22Rv1 (cell line): Measurements from ENCODE around the gene ABI1.

Experiments
- ZFX ChIP-seq: fragments of 450-650 bp; IDR thresholded peaks from 2 replicates; pipeline ENCODE4 v1.6.1; 2017; ENCODE audit warnings: antibody characterized with exemption, borderline replicate concordance
- TF ChIP-seq, protein P1 (sequence below): fragments of 450-650 bp; IDR thresholded peaks from 2 replicates; pipeline ENCODE4 v1.5.1; 2017; ENCODE audit warnings: mild to moderate bottlenecking

DNA sequence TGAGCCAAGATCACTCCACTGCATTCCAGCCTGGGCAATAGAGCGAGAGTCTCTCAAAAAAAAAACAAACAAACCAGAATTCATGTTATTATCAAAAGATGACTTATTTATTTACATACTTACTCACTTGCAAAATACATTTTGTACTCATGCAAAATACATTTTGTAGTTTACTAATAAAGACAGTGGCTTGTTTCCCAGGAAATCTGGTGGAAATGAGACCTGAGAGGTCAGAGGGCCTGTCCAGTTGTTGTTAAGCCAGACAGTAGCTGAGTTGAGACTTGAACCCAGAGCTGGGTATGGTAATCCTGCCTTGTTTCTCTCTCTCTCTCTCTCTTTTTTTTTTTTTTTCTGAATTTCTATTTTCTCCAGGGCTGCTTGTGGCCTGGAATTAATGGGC is 133.8 kb downstream of the ABI1 start:
- TF ChIP-seq, protein P1, sequence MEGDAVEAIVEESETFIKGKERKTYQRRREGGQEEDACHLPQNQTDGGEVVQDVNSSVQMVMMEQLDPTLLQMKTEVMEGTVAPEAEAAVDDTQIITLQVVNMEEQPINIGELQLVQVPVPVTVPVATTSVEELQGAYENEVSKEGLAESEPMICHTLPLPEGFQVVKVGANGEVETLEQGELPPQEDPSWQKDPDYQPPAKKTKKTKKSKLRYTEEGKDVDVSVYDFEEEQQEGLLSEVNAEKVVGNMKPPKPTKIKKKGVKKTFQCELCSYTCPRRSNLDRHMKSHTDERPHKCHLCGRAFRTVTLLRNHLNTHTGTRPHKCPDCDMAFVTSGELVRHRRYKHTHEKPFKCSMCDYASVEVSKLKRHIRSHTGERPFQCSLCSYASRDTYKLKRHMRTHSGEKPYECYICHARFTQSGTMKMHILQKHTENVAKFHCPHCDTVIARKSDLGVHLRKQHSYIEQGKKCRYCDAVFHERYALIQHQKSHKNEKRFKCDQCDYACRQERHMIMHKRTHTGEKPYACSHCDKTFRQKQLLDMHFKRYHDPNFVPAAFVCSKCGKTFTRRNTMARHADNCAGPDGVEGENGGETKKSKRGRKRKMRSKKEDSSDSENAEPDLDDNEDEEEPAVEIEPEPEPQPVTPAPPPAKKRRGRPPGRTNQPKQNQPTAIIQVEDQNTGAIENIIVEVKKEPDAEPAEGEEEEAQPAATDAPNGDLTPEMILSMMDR, result no peak
- no peak for TF ChIP-seq ZFX
